Heart left ventricle (tissue), 16 donors: ENCODE measurements around the gene MAPK8IP1. TPM values are rescaled to one million over a fixed set of nuclear protein-coding genes. Genes with fewer than 3 reads are reported as not detected.

Experiments used
- ATAC-seq, 4 donors: fragments of 200-7000 bp; cut with Tn5 transposase; one replicate each; pipeline ENCODE4 v1.9.1; 2020 to 2022; ENCODE audit warnings: moderate library complexity in 4 of 4, mild to moderate bottlenecking in 3 of 4, moderate number of reproducible peaks in 1 of 4
- DNase-seq, 5 donors: peaks; one replicate each; pipeline ENCODE4 v3.0.0-alpha.2; 2020
- H3K27ac ChIP-seq, 12 donors: fragments of 200-600 bp; sonication (generic) in 4 of 12; one replicate each; pipeline versions ENCODE4 v1.5.0 to v1.8.0; 2016 to 2022; ENCODE audit warnings: mild to moderate bottlenecking in 2 of 12
- H3K27me3 ChIP-seq, 9 donors: fragments of 200-600 bp; sonication (generic) in 2 of 9; one replicate each; pipeline versions ENCODE4 v1.5.1 to v1.8.0; 2016 to 2022; ENCODE audit warnings: mild to moderate bottlenecking in 3 of 9
- H3K36me3 ChIP-seq, 9 donors: fragments of 200-600 bp; sonication (generic) in 2 of 9; one replicate each; pipeline versions ENCODE4 v1.5.0 to v1.8.0; 2018 to 2022; ENCODE audit warnings: mild to moderate bottlenecking in 2 of 9
- H3K4me1 ChIP-seq, 12 donors: fragments of 200-600 bp; sonication (generic) in 4 of 12; one replicate each; pipeline versions ENCODE4 v1.5.0 to v1.8.0; 2016 to 2022; ENCODE audit warnings: mild to moderate bottlenecking in 3 of 12
- H3K4me3 ChIP-seq, 12 donors: fragments of 200-600 bp; sonication (generic) in 4 of 12; one replicate each; pipeline versions ENCODE4 v1.5.0 to v1.8.0; 2017 to 2022; ENCODE audit warnings: mild to moderate bottlenecking in 9 of 12, moderate library complexity in 4 of 12
- H3K9me3 ChIP-seq, 12 donors: fragments of 200-600 bp; sonication (generic) in 4 of 12; one replicate each; pipeline versions ENCODE4 v1.5.0 to v1.8.0; 2016 to 2022; ENCODE audit warnings: mild to moderate bottlenecking in 1 of 12
- POLR2A ChIP-seq, 2 donors: fragments of 450-650 bp; IDR thresholded peaks; one replicate each; pipeline ENCODE4 v1.6.1; 2017; ENCODE audit warnings: antibody characterized with exemption in 2 of 2, mild to moderate bottlenecking in 2 of 2, moderate library complexity in 2 of 2
- WGBS, 4 donors: extraction: QIAGEN DNeasy Blood & Tissue Kit in 2 of 4; methylation state at CpG; one replicate each; pipeline versions ENCODE4 v1.1.5 to v1.1.7; 2013 to 2018; 5-methylcytosine and 5-hydroxymethylcytosine counted together
- intact Hi-C, 10 donors: fragments of 100-400 bp; cut with DNase I; formaldehyde crosslinking; loops; one replicate each; pipeline versions ENCODE4 v1.11.1 to v1.14.2; 2022
- polyA plus RNA-seq, 2 donors: library from polyadenylated mRNA; stranded (reverse); fragments of 200-250 nt; gene quantifications; one replicate each; pipeline ENCODE4 v1.2.3, GENCODE V29; 2013
- total RNA-seq, 9 donors: library from RNA; depleted of rRNA in 2 of 9; stranded (reverse); fragments of >200 nt in 2 of 9; fragmentation: NEBNext Ultra II Directional in 3 of 9; extraction: Animal tissue kit (Norgen Biotek cat#: 25700) in 3 of 9; gene quantifications; one replicate each; pipeline versions ENCODE4 v1.1.0 to v1.2.4, GENCODE V29; 2016 to 2023
- TF ChIP-seq, protein P1 (sequence below), 12 donors: fragments of 200-600 bp; sonication (generic) in 4 of 12; IDR thresholded peaks; one replicate each; pipeline versions ENCODE4 v1.5.0 to v1.8.0; 2018 to 2022; ENCODE audit warnings: antibody characterized with exemption in 12 of 12, mild to moderate bottlenecking in 5 of 12
- donor health status: ischemic (EF 13 %, LVEDD 7.1; RV severe dilation, severe dysfunction).
- donor health status: healthy with polysubstance abuse.
- donor health status: DM: no; HTN: yes; CAD: no.
- donor health status: DM: no; HTN: no; CAD: no.
- donor health status: ischemic (EF 25% LVEDD 6.9; RV normal size, moderate dysfunction).
- donor health status: ischemic (EF 25% LVEDD 5.7; RV mildly dilated, moderate dysfunction).
- donor health status: healthy.
- donor health status: DM: yes; HTN: yes; CAD: no.
- donor health status: ischemic (EF 35%, LVEDD 5.7; RV mildly dilated, moderate dysfunction).
- donor health status: nonischemic (EF 11% LVEDD 7.7; RV severe dilation, severe dysfunction).
- donor health status: DM: yes; HTN: yes; CAD: no.
- donor health status: PGD.
- donor health status: ischemic (EF 29% LVEDD 5.4; RV normal size, mild dysfunction).
- donor health status: nonischemic (EF 23%, LVEDD 6.1; RV moderate dilation, normal function).

The MAPK8IP1 gene
- total and polyA plus RNA-seq, 11 donors: 2.4 to 8.0 (median 7.3) TPM

DNA sequence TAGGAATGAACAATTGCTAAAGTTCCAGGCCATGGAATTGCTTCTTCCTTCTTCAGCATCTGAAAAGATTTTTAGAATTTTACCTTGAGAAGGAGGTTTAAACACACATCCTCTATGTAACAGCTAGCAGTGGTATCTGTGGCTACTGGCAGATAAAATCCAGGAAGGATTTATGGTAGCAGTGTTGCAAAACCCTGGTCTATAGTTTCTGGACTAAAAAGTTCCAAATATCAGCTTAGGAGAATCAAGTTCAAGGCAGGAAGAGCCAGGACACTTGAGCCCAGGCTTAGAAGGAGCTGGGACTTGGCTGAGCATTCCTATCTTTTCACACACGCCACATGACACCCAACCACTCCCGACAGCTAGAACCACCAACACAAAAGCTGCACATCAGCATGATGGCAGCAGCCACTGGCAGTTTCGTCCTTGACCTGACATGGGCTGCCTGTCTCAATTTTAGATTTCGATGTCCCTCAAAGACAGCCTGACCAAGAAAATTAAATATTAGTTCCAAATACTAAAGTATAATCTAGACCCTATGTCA, 51.1 kb downstream of the MAPK8IP1 start:
- Histone ChIP-seq H3K4me1 (peaks cover 0 to 6% (median 0%) of the 10 kb centered on the region in 12 donors), H3K36me3 (peaks cover 0 to 91% (median 83%) of the 10 kb centered on the region in 9 donors), H3K27me3 (no peaks in the 10 kb centered on the region), H3K4me3 (no peak overlapping the region), H3K9me3 (no peaks in the 10 kb centered on the region), H3K27ac (no peak overlapping the region)
- ATAC-seq (peak in 1 of 4 donors; percentile 25), DNase-seq (no peak)
- TF ChIP-seq POLR2A (IDR thresholded peaks at IDR 0.05): no peak
- TF ChIP-seq, protein P1, sequence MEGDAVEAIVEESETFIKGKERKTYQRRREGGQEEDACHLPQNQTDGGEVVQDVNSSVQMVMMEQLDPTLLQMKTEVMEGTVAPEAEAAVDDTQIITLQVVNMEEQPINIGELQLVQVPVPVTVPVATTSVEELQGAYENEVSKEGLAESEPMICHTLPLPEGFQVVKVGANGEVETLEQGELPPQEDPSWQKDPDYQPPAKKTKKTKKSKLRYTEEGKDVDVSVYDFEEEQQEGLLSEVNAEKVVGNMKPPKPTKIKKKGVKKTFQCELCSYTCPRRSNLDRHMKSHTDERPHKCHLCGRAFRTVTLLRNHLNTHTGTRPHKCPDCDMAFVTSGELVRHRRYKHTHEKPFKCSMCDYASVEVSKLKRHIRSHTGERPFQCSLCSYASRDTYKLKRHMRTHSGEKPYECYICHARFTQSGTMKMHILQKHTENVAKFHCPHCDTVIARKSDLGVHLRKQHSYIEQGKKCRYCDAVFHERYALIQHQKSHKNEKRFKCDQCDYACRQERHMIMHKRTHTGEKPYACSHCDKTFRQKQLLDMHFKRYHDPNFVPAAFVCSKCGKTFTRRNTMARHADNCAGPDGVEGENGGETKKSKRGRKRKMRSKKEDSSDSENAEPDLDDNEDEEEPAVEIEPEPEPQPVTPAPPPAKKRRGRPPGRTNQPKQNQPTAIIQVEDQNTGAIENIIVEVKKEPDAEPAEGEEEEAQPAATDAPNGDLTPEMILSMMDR (IDR thresholded peaks at IDR 0.05): no peak
- intact Hi-C loops: no loop called here
- 64 to 82% (median 70%) methylated on average over 4 of the region's 4 CpGs for WGBS, 4 donors

DNA sequence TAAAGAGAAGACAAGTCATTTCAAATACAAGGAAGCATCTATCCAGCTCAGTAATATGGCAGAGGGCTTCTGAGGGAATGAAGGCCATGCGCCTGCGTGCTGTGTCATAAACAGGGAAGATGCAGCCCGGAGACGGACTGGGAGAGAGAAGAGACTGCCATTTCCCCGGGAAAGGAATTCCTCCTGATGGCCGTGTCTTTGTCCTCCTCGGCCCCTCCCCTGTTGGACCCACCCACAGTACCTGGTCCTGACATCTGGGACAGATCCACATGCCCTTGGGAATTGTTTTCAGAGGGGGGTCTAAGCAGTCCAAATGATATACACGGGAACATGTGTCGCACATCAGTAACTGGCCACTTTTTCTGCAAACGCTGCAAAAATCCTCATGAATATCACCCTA, 52.5 kb downstream of the MAPK8IP1 start:
- Histone ChIP-seq H3K27ac (no peak overlapping the region), H3K4me1 (peaks cover 0 to 4% (median 0%) of the 10 kb centered on the region in 12 donors), H3K36me3 (peaks cover 0 to 91% (median 83%) of the 10 kb centered on the region in 9 donors), H3K9me3 (no peaks in the 10 kb centered on the region), H3K27me3 (no peaks in the 10 kb centered on the region), H3K4me3 (no peak overlapping the region)
- TF ChIP-seq, protein P1 (IDR thresholded peaks at IDR 0.05): no peak
- TF ChIP-seq POLR2A (IDR thresholded peaks at IDR 0.05): no peak
- DNase-seq (no peak), ATAC-seq (no peak)
- 90 to 95% (median 94%) methylated on average over 10 of the region's 10 CpGs for WGBS, 4 donors
- intact Hi-C loops: no loop called here

DNA sequence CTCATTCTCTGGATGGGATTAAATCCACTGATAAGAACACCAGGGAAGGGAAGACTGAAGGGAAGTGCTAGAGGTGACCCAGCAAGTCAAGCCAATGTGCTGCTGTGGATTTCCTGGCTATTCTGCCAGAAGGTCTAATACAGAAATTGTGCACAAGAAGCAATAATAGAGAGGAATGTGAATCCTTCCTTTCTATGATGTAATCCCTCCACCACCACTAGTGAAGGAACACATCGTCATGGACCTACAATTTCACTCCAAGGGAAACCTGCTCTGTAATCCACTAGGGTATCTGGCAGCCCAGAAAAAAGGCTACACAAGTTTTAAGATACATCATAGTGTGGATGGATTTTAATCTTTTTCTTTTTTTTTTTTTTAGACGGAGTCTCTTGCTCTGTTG, 54.4 kb downstream of the MAPK8IP1 start:
- Histone ChIP-seq H3K9me3 (no peaks in the 10 kb centered on the region), H3K4me1 (no peaks in the 10 kb centered on the region), H3K4me3 (no peak overlapping the region), H3K27ac (no peak overlapping the region), H3K36me3 (peaks cover 0 to 91% (median 83%) of the 10 kb centered on the region in 9 donors), H3K27me3 (no peaks in the 10 kb centered on the region)
- 73 to 83% (median 75%) methylated on average over 2 of the region's 2 CpGs for WGBS, 4 donors
- DNase-seq (no peak), ATAC-seq (no peak)
- TF ChIP-seq, protein P1 (IDR thresholded peaks at IDR 0.05): no peak
- TF ChIP-seq POLR2A (IDR thresholded peaks at IDR 0.05): no peak
- intact Hi-C loops: no loop called here

DNA sequence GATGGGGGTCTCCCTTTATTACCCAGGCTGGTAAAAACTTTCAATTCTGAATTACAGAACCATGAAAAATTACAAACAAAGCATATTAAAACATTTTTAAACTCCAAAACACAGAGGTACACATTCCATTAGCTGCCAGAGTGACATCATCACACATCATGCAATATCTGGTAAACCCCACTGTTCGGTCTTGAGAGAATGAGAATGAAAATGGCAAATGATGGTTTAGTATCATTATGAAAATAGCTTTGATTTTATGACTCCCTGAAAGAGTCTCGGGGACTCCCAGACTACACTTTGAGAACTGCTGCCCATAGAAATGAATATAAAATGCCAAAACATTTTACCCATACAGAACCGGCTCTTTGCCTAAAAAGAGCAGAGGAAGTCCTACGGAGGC, 55.8 kb downstream of the MAPK8IP1 start:
- H3K36me3 ChIP-seq: peaks cover 0 to 91% (median 83%) of the 10 kb centered on the region in 9 donors
- no peak for DNase-seq
- H3K4me3 ChIP-seq: no peak overlapping the region
- no peak for ATAC-seq
- H3K27ac ChIP-seq: no peak overlapping the region
- no peaks in the 10 kb centered on the region for H3K9me3 ChIP-seq
- intact Hi-C loops: no loop called here
- TF ChIP-seq, protein P1 (IDR thresholded peaks at IDR 0.05): no peak
- no peak for TF ChIP-seq POLR2A (IDR thresholded peaks at IDR 0.05)
- no peaks in the 10 kb centered on the region for H3K27me3 ChIP-seq
- 92 to 98% (median 97%) methylated on average over 4 of the region's 4 CpGs for WGBS, 4 donors
- H3K4me1 ChIP-seq: peaks cover 0 to 11% (median 0%) of the 10 kb centered on the region in 12 donors
